Measurements from ENCODE around the gene JUNB. TPM values are rescaled to one million over a fixed set of nuclear protein-coding genes. Genes with fewer than 3 reads are reported as not detected.

The JUNB gene
- total and polyA plus RNA-seq, 11 donors, result 19.6 to 205 (median 52.9) TPM

- TF ChIP-seq POLR2A (IDR thresholded peaks at IDR 0.05) (no peak), CTCF (IDR thresholded peaks at IDR 0.05) (peak in 1 of 12 donors; percentile 20)
- peaks cover 6 to 65% (median 55%) of the 10 kb centered on the region in 12 donors for H3K4me1 ChIP-seq
- 59 to 69% (median 66%) methylated on average over 13 to 15 of the region's 15 CpGs for WGBS, 4 donors
- ATAC-seq (peak; percentile 8 to 34 (median 20)), DNase-seq (peak; percentile 74 to 90 (median 81))
- peak overlapping the region; percentile 78 to 99 (median 94) for H3K27ac ChIP-seq
- no peaks in the 10 kb centered on the region for H3K9me3 ChIP-seq
- peak overlapping the region in 8 of 12 donors; percentile 54 to 83 (median 70) for H3K4me3 ChIP-seq
- intact Hi-C loops (cut with DNase I), result loop anchor here in 1 of 10 donors (2.0 kb wide), 1 partner anchor 13 kb away; no protein-coding TSS in a partner anchor
- no peaks in the 10 kb centered on the region for H3K27me3 ChIP-seq
- no peaks in the 10 kb centered on the region for H3K36me3 ChIP-seq
Observed at GRCh38 chr19:12779162-12779993, 11.9 kb upstream of the JUNB start.

- H3K27me3 ChIP-seq, result no peaks in the 10 kb centered on the region
- H3K27ac ChIP-seq, result peak overlapping the region; percentile 92 to 100 (median 99)
- peaks cover 7 to 84% (median 60%) of the 10 kb centered on the region in 12 donors for H3K4me1 ChIP-seq
- DNase-seq, result no peak
- no peaks in the 10 kb centered on the region for H3K36me3 ChIP-seq
- H3K4me3 ChIP-seq, result peak overlapping the region in 11 of 12 donors; percentile 27 to 67 (median 55)
- no peak for ATAC-seq
- no peaks in the 10 kb centered on the region for H3K9me3 ChIP-seq
- 0 to 2% (median 1%) methylated on average over 12 of the region's 12 CpGs for WGBS, 4 donors
- TF ChIP-seq POLR2A (IDR thresholded peaks at IDR 0.05), result no peak
- TF ChIP-seq CTCF (IDR thresholded peaks at IDR 0.05), result no peak
- intact Hi-C loops (cut with DNase I), result loop anchor here in 1 of 10 donors (10.0 kb wide), 1 partner anchor 373 kb away; the partner anchor contains the start of genes IER2 and STX10
Observed at GRCh38 chr19:12782174-12782423, 9.2 kb upstream of the JUNB start.

GRCh38 chr19:12782424-12783290, 8.6 kb upstream of the JUNB start:
- peak overlapping the region; percentile 5 to 67 (median 54) for H3K4me3 ChIP-seq
- ATAC-seq, result peak; percentile 6 to 75 (median 56)
- WGBS, 4 donors, result 2 to 3% (median 2%) methylated on average over 28 to 88 of the region's 88 CpGs
- intact Hi-C loops (cut with DNase I), result loop anchor here in 1 of 10 donors (10.0 kb wide), 1 partner anchor 372 kb away; the partner anchor contains the start of genes IER2 and STX10
- no peaks in the 10 kb centered on the region for H3K9me3 ChIP-seq
- H3K27me3 ChIP-seq, result no peaks in the 10 kb centered on the region
- H3K4me1 ChIP-seq, result peaks cover 7 to 84% (median 63%) of the 10 kb centered on the region in 12 donors
- TF ChIP-seq CTCF (IDR thresholded peaks at IDR 0.05), result peak in 4 of 12 donors; percentile 14 to 35 (median 18)
- peak in 1 of 2 donors; percentile 75 for TF ChIP-seq POLR2A (IDR thresholded peaks at IDR 0.05)
- peak; percentile 94 to 97 (median 95) for DNase-seq
- H3K27ac ChIP-seq, result peak overlapping the region; percentile 92 to 100 (median 99)
- H3K36me3 ChIP-seq, result no peaks in the 10 kb centered on the region

Data from heart left ventricle (tissue), 16 donors.